ENCODE results near the gene CAMSAP2. TPM values are rescaled to one million over a fixed set of nuclear protein-coding genes. Genes with fewer than 3 reads are reported as not detected.

The CAMSAP2 gene
- polyA plus RNA-seq (2013, experiment 1 of 4), result 30.0 TPM
- polyA plus RNA-seq (2013, experiment 2 of 4), result 34.5 TPM
- polyA plus RNA-seq (2013, experiment 3 of 4), result 22.3 TPM
- polyA plus RNA-seq (2013, experiment 4 of 4), result 26.6 TPM

- Histone ChIP-seq H3K27me3 (ENCODE audit: control insufficient read depth, insufficient read depth, low read length, poor library complexity, severe bottlenecking) (no peaks in the 10 kb centered on the region), H3K36me3 (ENCODE audit: control insufficient read depth, insufficient read depth, low read length) (no peaks in the 10 kb centered on the region), H3K4me3 (ENCODE audit: insufficient read depth, low read depth, low read length) (peak within 1 kb of the TSS; percentile 93), H3K9me3 (ENCODE audit: control insufficient read depth, low read length) (no peaks in the 10 kb centered on the region), H3K4me1 (ENCODE audit: control insufficient read depth, insufficient read depth, low read length) (peaks cover 3% of the 10 kb centered on the region), H3K27ac (ENCODE audit: insufficient read depth, low read depth, low read length, poor library complexity, severe bottlenecking) (peak within 1 kb of the TSS; percentile 97)
- WGBS, 2 experiments, result 6 to 7% methylated on average over 32 to 33 of the region's 33 CpGs
Measured at GRCh38 chr1:200738327-200738948, at the start of gene CAMSAP2. Gene CAMSAP2 (plus strand): TSS chr1:200738893. CDS start chr1:200739828, 935 bp downstream.

- Histone ChIP-seq H3K36me3 (ENCODE audit: control insufficient read depth, insufficient read depth, low read length) (no peaks in the 10 kb centered on the region), H3K27me3 (ENCODE audit: control insufficient read depth, insufficient read depth, low read length, poor library complexity, severe bottlenecking) (no peaks in the 10 kb centered on the region), H3K4me3 (ENCODE audit: insufficient read depth, low read depth, low read length) (no peak overlapping the region), H3K27ac (ENCODE audit: insufficient read depth, low read depth, low read length, poor library complexity, severe bottlenecking) (no peak overlapping the region), H3K9me3 (ENCODE audit: control insufficient read depth, low read length) (no peaks in the 10 kb centered on the region), H3K4me1 (ENCODE audit: control insufficient read depth, insufficient read depth, low read length) (no peaks in the 10 kb centered on the region)
- WGBS, 2 experiments, result 84 to 86% methylated on average over 1 of the region's 1 CpG
Measured at GRCh38 chr1:200692316-200692715, 46.4 kb upstream of the CAMSAP2 start.

GRCh38 chr1:200693327-200693726, 45.4 kb upstream of the CAMSAP2 start:
- H3K27ac ChIP-seq (ENCODE audit: insufficient read depth, low read depth, low read length, poor library complexity, severe bottlenecking), result no peak overlapping the region
- no peaks in the 10 kb centered on the region for H3K36me3 ChIP-seq (ENCODE audit: control insufficient read depth, insufficient read depth, low read length)
- H3K4me1 ChIP-seq (ENCODE audit: control insufficient read depth, insufficient read depth, low read length), result no peaks in the 10 kb centered on the region
- no peaks in the 10 kb centered on the region for H3K27me3 ChIP-seq (ENCODE audit: control insufficient read depth, insufficient read depth, low read length, poor library complexity, severe bottlenecking)
- H3K4me3 ChIP-seq (ENCODE audit: insufficient read depth, low read depth, low read length), result no peak overlapping the region
- H3K9me3 ChIP-seq (ENCODE audit: control insufficient read depth, low read length), result no peaks in the 10 kb centered on the region

GRCh38 chr1:200694738-200695137, 44.0 kb upstream of the CAMSAP2 start:
- no peaks in the 10 kb centered on the region for H3K9me3 ChIP-seq (ENCODE audit: control insufficient read depth, low read length)
- WGBS, 2 experiments, result 87 to 89% methylated on average over 3 of the region's 3 CpGs
- H3K27ac ChIP-seq (ENCODE audit: insufficient read depth, low read depth, low read length, poor library complexity, severe bottlenecking), result no peak overlapping the region
- no peaks in the 10 kb centered on the region for H3K36me3 ChIP-seq (ENCODE audit: control insufficient read depth, insufficient read depth, low read length)
- H3K27me3 ChIP-seq (ENCODE audit: control insufficient read depth, insufficient read depth, low read length, poor library complexity, severe bottlenecking), result no peaks in the 10 kb centered on the region
- H3K4me1 ChIP-seq (ENCODE audit: control insufficient read depth, insufficient read depth, low read length), result no peaks in the 10 kb centered on the region
- H3K4me3 ChIP-seq (ENCODE audit: insufficient read depth, low read depth, low read length), result no peak overlapping the region

GRCh38 chr1:200699871-200700270, 38.8 kb upstream of the CAMSAP2 start:
- no peaks in the 10 kb centered on the region for H3K9me3 ChIP-seq (ENCODE audit: control insufficient read depth, low read length)
- H3K36me3 ChIP-seq (ENCODE audit: control insufficient read depth, insufficient read depth, low read length), result no peaks in the 10 kb centered on the region
- no peak overlapping the region for H3K27ac ChIP-seq (ENCODE audit: insufficient read depth, low read depth, low read length, poor library complexity, severe bottlenecking)
- H3K27me3 ChIP-seq (ENCODE audit: control insufficient read depth, insufficient read depth, low read length, poor library complexity, severe bottlenecking), result no peaks in the 10 kb centered on the region
- no peak overlapping the region for H3K4me3 ChIP-seq (ENCODE audit: insufficient read depth, low read depth, low read length)
- no peaks in the 10 kb centered on the region for H3K4me1 ChIP-seq (ENCODE audit: control insufficient read depth, insufficient read depth, low read length)
- 37 to 59% methylated on average over 1 of the region's 1 CpG for WGBS, 2 experiments

GRCh38 chr1:200704986-200705500, 33.6 kb upstream of the CAMSAP2 start:
- Histone ChIP-seq H3K27me3 (ENCODE audit: control insufficient read depth, insufficient read depth, low read length, poor library complexity, severe bottlenecking) (no peaks in the 10 kb centered on the region), H3K9me3 (ENCODE audit: control insufficient read depth, low read length) (no peaks in the 10 kb centered on the region), H3K36me3 (ENCODE audit: control insufficient read depth, insufficient read depth, low read length) (no peaks in the 10 kb centered on the region), H3K4me1 (ENCODE audit: control insufficient read depth, insufficient read depth, low read length) (no peaks in the 10 kb centered on the region), H3K27ac (ENCODE audit: insufficient read depth, low read depth, low read length, poor library complexity, severe bottlenecking) (no peak overlapping the region), H3K4me3 (ENCODE audit: insufficient read depth, low read depth, low read length) (no peak overlapping the region)
- WGBS, 2 experiments, result 97 to 98% methylated on average over 2 to 3 of the region's 3 CpGs

GRCh38 chr1:200706111-200706814, 32.4 kb upstream of the CAMSAP2 start:
- Histone ChIP-seq H3K9me3 (ENCODE audit: control insufficient read depth, low read length) (no peaks in the 10 kb centered on the region), H3K27ac (ENCODE audit: insufficient read depth, low read depth, low read length, poor library complexity, severe bottlenecking) (no peak overlapping the region), H3K36me3 (ENCODE audit: control insufficient read depth, insufficient read depth, low read length) (no peaks in the 10 kb centered on the region), H3K27me3 (ENCODE audit: control insufficient read depth, insufficient read depth, low read length, poor library complexity, severe bottlenecking) (no peaks in the 10 kb centered on the region), H3K4me1 (ENCODE audit: control insufficient read depth, insufficient read depth, low read length) (peaks cover 6% of the 10 kb centered on the region), H3K4me3 (ENCODE audit: insufficient read depth, low read depth, low read length) (no peak overlapping the region)
- WGBS, 2 experiments, result 95 to 96% methylated on average over 4 of the region's 4 CpGs

- WGBS, 2 experiments, result 87% methylated on average over 4 of the region's 5 CpGs
- H3K4me3 ChIP-seq (ENCODE audit: insufficient read depth, low read depth, low read length), result no peak overlapping the region
- no peaks in the 10 kb centered on the region for H3K27me3 ChIP-seq (ENCODE audit: control insufficient read depth, insufficient read depth, low read length, poor library complexity, severe bottlenecking)
Measured at GRCh38 chr1:200707116-200707515, 31.6 kb upstream of the CAMSAP2 start.

GRCh38 chr1:200708161-200708560, 30.5 kb upstream of the CAMSAP2 start:
- H3K36me3 ChIP-seq (ENCODE audit: control insufficient read depth, insufficient read depth, low read length), result no peaks in the 10 kb centered on the region
- H3K4me3 ChIP-seq (ENCODE audit: insufficient read depth, low read depth, low read length), result no peak overlapping the region
- H3K27ac ChIP-seq (ENCODE audit: insufficient read depth, low read depth, low read length, poor library complexity, severe bottlenecking), result no peak overlapping the region
- H3K27me3 ChIP-seq (ENCODE audit: control insufficient read depth, insufficient read depth, low read length, poor library complexity, severe bottlenecking), result no peaks in the 10 kb centered on the region
- no peaks in the 10 kb centered on the region for H3K9me3 ChIP-seq (ENCODE audit: control insufficient read depth, low read length)
- H3K4me1 ChIP-seq (ENCODE audit: control insufficient read depth, insufficient read depth, low read length), result peaks cover 6% of the 10 kb centered on the region

More at GRCh38 chr1:200707116-200707515, 31.6 kb upstream of the CAMSAP2 start:
- peaks cover 6% of the 10 kb centered on the region for H3K4me1 ChIP-seq (ENCODE audit: control insufficient read depth, insufficient read depth, low read length)
- H3K36me3 ChIP-seq (ENCODE audit: control insufficient read depth, insufficient read depth, low read length), result no peaks in the 10 kb centered on the region
- H3K9me3 ChIP-seq (ENCODE audit: control insufficient read depth, low read length), result no peaks in the 10 kb centered on the region
- no peak overlapping the region for H3K27ac ChIP-seq (ENCODE audit: insufficient read depth, low read depth, low read length, poor library complexity, severe bottlenecking)

GRCh38 chr1:200708769-200709168, 29.9 kb upstream of the CAMSAP2 start:
- H3K27ac ChIP-seq (ENCODE audit: insufficient read depth, low read depth, low read length, poor library complexity, severe bottlenecking), result no peak overlapping the region
- H3K9me3 ChIP-seq (ENCODE audit: control insufficient read depth, low read length), result no peaks in the 10 kb centered on the region
- H3K4me3 ChIP-seq (ENCODE audit: insufficient read depth, low read depth, low read length), result no peak overlapping the region
- no peaks in the 10 kb centered on the region for H3K27me3 ChIP-seq (ENCODE audit: control insufficient read depth, insufficient read depth, low read length, poor library complexity, severe bottlenecking)
- WGBS, 2 experiments, result 95 to 100% methylated on average over 1 of the region's 1 CpG
- H3K4me1 ChIP-seq (ENCODE audit: control insufficient read depth, insufficient read depth, low read length), result peaks cover 6% of the 10 kb centered on the region
- no peaks in the 10 kb centered on the region for H3K36me3 ChIP-seq (ENCODE audit: control insufficient read depth, insufficient read depth, low read length)
